Activated CD8-positive, alpha-beta T cell treated with anti-CD3 and anti-CD28 coated beads, Interleukin-2, amount 10 ng/mL, durations not matched to agents 7 days and 5 days (primary cell): ENCODE measurements around the gene TIGD1. TPM values are rescaled to one million over a fixed set of nuclear protein-coding genes. Genes with fewer than 3 reads are reported as not detected.

ENCODE experiments used
- ATAC-seq: fragments of 150-1000 bp; cut with Tn5 transposase; one replicate; pipeline ENCODE4 v1.10.0; 2021; ENCODE audit warnings: moderate library complexity
- CTCF ChIA-PET: fragments of 350-600 bp; sonication (Branson Sonifier 250); formaldehyde crosslinking; loops from one replicate; lab custom pipeline; 2021; ENCODE audit warnings: antibody characterized with exemption; lab: Charles Lee
- POLR2A ChIA-PET: fragments of 350-600 bp; sonication (Branson Sonifier 250); formaldehyde crosslinking; loops from one replicate; lab custom pipeline; 2021; ENCODE audit warnings: antibody characterized with exemption; lab: Charles Lee
- DNase-seq: peaks from one replicate; pipeline ENCODE4 v3.0.0-alpha.2; 2020
- H3K27ac Mint-ChIP-seq: one replicate; pipeline ENCODE4 v1.8.0; 2021; ENCODE audit warnings: mild to moderate bottlenecking, mixed read lengths
- H3K27me3 Mint-ChIP-seq: one replicate; pipeline ENCODE4 v1.8.0; 2021; ENCODE audit warnings: low read depth, mixed read lengths
- H3K36me3 Mint-ChIP-seq: one replicate; pipeline ENCODE4 v1.8.0; 2021; ENCODE audit warnings: low read depth, mixed read lengths
- H3K4me1 Mint-ChIP-seq: one replicate; pipeline ENCODE4 v1.8.0; 2021; ENCODE audit warnings: low read depth, mixed read lengths
- H3K4me3 Mint-ChIP-seq: one replicate; pipeline ENCODE4 v1.8.0; 2021; ENCODE audit warnings: mild to moderate bottlenecking, mixed read lengths
- H3K9me3 Mint-ChIP-seq: one replicate; pipeline ENCODE4 v1.8.0; 2022; ENCODE audit warnings: mixed read lengths; ENCODE audit not compliant: insufficient read depth
- total RNA-seq, 2 experiments: library from RNA; stranded (reverse); gene quantifications; one replicate each; pipeline ENCODE4 v1.2.3, GENCODE V29; 2021

The TIGD1 gene
- total RNA-seq, 2 experiments from 2014 or later = 7.5 to 7.7 TPM

GRCh38 chr2:232502511-232502910, 47.8 kb downstream of the TIGD1 start:
- H3K36me3 Mint-ChIP-seq = no peaks in the 10 kb centered on the region
- H3K27ac Mint-ChIP-seq = no peak overlapping the region
- POLR2A ChIA-PET = no interaction called here
- H3K4me1 Mint-ChIP-seq = peaks cover 2% of the 10 kb centered on the region
- no peak for DNase-seq
- H3K4me3 Mint-ChIP-seq = peak overlapping the region; percentile 40
- no peaks in the 10 kb centered on the region for H3K9me3 Mint-ChIP-seq
- CTCF ChIA-PET = no interaction called here
- ATAC-seq = no peak
- H3K27me3 Mint-ChIP-seq = peaks cover 42% of the 10 kb centered on the region

- Mint-ChIP-seq H3K4me1 (peaks cover 2% of the 10 kb centered on the region), H3K36me3 (no peaks in the 10 kb centered on the region), H3K4me3 (no peak overlapping the region), H3K9me3 (no peaks in the 10 kb centered on the region), H3K27me3 (peaks cover 42% of the 10 kb centered on the region), H3K27ac (no peak overlapping the region)
- no peak for ATAC-seq
- CTCF ChIA-PET = no interaction called here
- POLR2A ChIA-PET = no interaction called here
- DNase-seq = no peak
Observed at GRCh38 chr2:232501794-232502390, 48.5 kb downstream of the TIGD1 start.

GRCh38 chr2:232501331-232501771, 49.0 kb downstream of the TIGD1 start:
- ChIA-PET POLR2A (no interaction called here), CTCF (no interaction called here)
- H3K27ac Mint-ChIP-seq = no peak overlapping the region
- DNase-seq (no peak), ATAC-seq (no peak)
- H3K36me3 Mint-ChIP-seq = no peaks in the 10 kb centered on the region
- no peaks in the 10 kb centered on the region for H3K9me3 Mint-ChIP-seq
- H3K27me3 Mint-ChIP-seq = peaks cover 42% of the 10 kb centered on the region
- H3K4me3 Mint-ChIP-seq = no peak overlapping the region
- H3K4me1 Mint-ChIP-seq = peaks cover 2% of the 10 kb centered on the region

- ChIA-PET CTCF (no interaction called here), POLR2A (no interaction called here)
- H3K4me1 Mint-ChIP-seq = peaks cover 2% of the 10 kb centered on the region
- no peak overlapping the region for H3K27ac Mint-ChIP-seq
- no peak for ATAC-seq
- H3K4me3 Mint-ChIP-seq = no peak overlapping the region
- DNase-seq = no peak
- no peaks in the 10 kb centered on the region for H3K9me3 Mint-ChIP-seq
- H3K27me3 Mint-ChIP-seq = peaks cover 20% of the 10 kb centered on the region
- no peaks in the 10 kb centered on the region for H3K36me3 Mint-ChIP-seq
Observed at GRCh38 chr2:232498452-232498851, 51.9 kb downstream of the TIGD1 start.

Other genes with a start within 250 kb of the TIGD1 start
- not detected for gene ALPP, start 171.8 kb downstream of the TIGD1 start, total RNA-seq
- not detected for gene ALPG, start 143.7 kb downstream of the TIGD1 start, total RNA-seq
- not detected for gene ALPI, start 94.4 kb downstream of the TIGD1 start, total RNA-seq
- gene ECEL1, start 62.7 kb downstream of the TIGD1 start, total RNA-seq = not detected
- gene PRSS56, start 30.2 kb downstream of the TIGD1 start, total RNA-seq = not detected
- gene CHRND, start 24.4 kb downstream of the TIGD1 start, total RNA-seq = not detected
- gene CHRNG, start 10.9 kb downstream of the TIGD1 start, total RNA-seq = not detected
- gene EIF4E2, start 132 bp upstream of the TIGD1 start, total RNA-seq = 10 to 100 TPM; 68.5 to 76.7 TPM
- gene EFHD1, start 83.0 kb upstream of the TIGD1 start, total RNA-seq = 1 to 10 TPM; 6.0 to 6.6 TPM
- 10 to 100 TPM; 59.3 to 61.7 TPM for gene GIGYF2, start 146.8 kb upstream of the TIGD1 start, total RNA-seq
- not detected for gene KCNJ13, start 226.0 kb upstream of the TIGD1 start, total RNA-seq